ENCODE data around the gene MYL3.

The MYL3 gene

DNA sequence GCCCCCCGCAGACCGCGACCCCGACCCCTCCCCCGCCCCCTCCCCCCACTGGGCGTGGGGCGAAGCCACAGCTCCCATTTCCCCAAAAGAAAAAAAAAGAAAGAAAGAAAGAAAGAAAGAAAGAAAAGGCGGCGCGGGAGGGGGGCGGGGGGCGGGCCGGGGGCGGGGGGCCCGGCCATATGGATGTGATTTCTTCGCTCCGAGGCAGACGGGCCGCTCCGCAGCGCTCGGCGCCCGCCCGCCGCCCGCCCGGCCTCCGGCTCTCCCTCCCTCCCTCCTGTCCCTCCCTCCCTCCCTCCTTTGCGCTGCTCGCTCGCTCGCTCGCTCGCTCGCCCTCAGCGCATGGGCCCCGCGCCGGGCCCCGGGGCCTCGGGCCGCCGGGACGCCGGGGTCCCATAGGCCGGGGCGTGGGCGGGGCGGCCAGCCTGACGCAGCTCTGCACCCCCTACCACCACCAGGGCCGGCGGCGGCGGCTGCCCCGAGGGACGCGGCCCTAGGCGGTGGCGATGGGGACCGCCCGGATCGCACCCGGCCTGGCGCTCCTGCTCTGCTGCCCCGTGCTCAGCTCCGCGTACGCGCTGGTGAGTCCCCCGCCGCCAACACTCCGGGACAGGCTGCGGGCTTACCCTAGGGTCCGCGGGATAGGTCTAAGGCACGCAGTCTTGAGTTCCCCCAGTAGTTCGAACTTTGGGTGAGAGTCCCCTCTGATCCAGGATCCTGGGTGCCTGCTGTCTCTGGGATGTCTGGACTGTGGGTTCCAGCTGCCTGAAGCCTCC is 20.0 kb upstream of the MYL3 start:
- DNase-seq (ENCODE audit: low read depth) = peak; percentile 41

DNA sequence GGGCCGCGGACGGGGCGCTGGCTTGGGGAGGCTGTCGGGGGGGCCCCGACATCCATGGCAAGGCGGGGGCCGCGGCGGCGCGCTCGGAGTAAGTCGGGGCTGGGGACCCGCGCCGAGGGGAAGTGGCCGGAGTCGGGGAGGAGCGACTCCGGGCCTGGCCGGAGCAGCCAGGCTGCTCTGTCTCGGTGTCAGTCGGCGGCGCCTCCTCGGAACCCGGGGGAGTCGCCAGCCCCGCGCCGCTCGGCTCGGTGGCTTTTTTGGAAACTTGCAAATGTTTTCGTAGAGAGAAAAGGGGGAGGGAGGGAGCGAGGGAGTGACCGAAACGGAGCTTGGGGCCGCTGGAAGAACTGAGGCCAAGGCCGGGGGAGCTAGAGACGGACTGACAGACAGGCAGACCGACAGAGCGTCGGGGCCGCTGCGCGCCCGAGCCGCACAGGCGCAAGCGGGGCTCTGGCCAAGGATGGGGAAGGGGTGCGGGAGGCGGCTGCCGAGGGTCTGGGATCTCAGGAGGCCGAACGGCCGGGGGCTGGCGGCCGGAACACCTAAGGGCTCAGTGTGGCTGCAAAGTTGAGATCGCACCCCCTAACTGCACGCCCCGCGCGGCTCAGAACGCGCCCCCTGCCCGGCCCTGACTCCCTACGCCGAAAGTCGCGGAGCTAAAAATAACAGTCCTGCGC is 19.3 kb upstream of the MYL3 start:
- DNase-seq (ENCODE audit: low read depth) = peak; percentile 34

DNA sequence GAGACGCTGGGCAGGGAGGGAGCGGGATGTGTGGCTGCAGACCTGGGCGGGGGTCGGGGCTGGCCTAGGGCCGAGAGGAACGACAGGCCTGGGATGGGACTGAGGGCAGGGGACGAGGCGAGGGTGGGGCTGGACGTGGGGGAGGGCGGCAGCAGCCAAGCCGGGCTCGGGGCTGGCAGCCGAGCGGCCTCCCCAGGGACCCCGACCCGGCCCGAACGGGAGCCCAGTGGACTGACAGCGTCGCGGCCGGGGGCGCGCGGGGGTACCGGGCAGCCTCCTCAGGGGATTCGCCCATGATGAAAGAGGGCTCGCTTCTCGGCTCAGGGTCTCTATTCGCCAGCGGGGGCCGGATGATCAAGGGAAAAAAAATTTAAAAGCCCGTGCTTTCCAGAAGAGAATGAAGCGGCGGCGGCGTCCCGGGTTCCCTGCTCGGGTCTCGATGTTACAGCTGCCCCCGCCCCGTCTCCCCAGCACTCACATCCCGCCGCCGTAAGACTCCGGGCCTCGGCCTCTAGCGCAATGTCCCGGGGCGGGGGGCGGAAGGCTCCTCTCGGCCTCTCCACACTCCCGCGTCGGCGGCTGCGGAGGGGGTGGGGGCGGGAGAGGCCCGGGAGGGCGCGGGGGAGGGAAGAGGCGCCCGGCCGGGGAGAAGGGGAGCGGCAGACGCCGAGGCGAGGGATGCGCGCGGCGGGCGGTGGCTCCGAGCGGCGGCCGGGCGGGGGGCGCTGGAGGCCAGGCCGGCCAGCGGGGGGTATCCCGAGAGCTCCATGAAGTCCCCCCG is 18.5 kb upstream of the MYL3 start:
- peak; percentile 20 for DNase-seq (ENCODE audit: low read depth)

DNA sequence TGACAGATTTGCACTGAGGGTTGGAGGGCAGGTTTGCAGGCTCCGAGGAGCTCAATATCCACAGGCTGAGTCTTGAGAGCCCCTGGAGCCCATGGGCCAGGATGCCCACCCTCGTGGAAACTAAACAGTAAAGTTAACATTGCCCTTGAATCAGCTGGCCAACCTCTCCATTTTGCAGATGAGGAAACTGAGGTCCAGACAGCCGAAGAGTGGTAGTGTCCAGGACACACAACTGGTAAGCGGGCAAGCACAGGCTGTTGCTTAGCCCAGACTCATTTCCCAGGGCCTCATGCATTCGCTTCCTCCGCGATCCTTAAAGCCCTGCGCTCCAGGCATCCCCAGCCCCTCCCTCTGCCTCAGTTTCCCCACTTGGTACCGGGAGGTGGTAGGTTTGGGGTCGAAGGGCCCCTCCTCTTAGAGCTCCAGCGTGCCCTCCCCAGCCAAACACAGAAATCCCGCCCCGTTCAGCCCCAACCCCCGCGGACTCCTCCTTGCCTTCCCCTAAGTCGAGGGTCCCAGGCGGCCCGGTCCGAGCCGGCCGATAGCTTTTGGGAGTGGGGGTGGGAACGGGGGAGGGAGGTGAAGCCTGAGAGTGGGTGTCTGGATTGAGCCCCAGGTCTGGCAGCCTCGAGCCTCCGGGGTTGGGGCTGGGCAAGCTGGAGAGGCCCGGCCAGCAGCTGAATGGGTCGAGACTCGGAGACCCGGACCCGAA is 17.8 kb upstream of the MYL3 start:
- no peak for DNase-seq (ENCODE audit: low read depth)

DNA sequence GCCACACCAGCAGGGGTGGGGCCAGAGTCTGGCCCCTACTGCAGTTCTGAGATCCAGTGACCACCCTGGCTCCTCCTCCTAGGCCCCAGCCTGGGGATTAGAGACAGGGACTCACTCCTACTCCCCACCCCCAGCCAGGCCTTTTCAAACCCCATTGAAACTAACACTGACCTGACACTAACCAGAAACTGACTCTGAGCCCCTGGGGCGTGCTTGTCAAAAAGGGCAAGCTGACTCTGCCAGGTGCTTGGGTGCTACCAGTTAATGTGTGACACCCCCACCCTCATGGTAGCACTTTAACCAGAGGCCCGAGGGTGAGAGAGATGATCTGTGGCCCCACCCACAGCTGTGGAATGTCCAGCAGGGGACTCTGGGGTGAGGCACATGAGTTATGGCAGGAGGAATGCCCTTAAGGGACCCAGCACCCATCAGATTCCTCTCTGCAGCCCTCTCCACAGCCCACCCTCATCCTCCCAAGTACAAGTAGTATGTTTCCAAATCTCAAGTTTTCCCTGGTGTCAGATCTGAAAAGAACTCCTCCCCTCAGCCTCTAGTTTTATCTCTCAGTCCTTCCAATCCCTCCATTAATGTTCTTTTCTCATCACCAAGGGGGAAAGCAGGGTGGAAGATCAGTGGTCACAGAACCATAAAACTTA is 15.7 kb upstream of the MYL3 start:
- DNase-seq (ENCODE audit: low read depth) = peak; percentile 30

DNA sequence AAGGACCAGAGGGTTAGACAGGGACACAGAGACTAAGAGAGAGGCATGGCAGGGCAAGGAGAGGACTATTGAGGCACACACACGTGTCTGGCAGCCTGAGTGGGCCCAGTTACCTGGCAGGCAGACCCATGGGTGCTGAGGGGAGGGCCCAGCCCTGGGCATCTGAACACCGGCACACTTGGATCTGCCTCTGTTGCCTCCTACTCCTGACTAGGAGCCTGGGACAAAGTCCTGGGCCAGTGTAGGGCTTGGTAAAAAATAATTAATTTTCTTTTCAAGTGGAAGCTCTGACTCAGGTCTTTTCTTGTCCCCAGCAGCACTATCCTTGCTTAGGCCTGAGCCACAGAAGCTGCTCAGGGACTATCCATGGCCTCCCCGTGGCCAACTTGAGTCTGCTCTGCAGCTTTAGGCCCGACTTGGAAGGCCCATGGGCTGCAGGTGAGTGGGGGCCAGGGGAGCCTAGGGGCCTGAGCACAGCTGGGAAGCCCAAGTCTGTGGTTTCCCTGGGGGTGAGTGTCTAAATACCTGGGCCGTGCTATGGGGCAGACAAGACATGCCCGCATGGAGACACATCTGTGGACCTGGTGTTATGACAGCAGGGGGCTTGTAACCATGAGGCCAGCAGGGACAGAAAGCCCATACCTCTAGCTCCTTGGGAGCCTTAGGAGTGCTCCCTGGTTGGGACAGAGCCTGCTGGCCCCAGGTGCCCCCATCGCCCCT is 14.3 kb upstream of the MYL3 start, which contains the start of gene PTH1R:
TSS of gene PTH1R (plus strand) at position 316 of the 720 bp plus-strand sequence. CDS start 5,839 bp downstream, outside the sequence.
- no peak for DNase-seq (ENCODE audit: low read depth)

DNA sequence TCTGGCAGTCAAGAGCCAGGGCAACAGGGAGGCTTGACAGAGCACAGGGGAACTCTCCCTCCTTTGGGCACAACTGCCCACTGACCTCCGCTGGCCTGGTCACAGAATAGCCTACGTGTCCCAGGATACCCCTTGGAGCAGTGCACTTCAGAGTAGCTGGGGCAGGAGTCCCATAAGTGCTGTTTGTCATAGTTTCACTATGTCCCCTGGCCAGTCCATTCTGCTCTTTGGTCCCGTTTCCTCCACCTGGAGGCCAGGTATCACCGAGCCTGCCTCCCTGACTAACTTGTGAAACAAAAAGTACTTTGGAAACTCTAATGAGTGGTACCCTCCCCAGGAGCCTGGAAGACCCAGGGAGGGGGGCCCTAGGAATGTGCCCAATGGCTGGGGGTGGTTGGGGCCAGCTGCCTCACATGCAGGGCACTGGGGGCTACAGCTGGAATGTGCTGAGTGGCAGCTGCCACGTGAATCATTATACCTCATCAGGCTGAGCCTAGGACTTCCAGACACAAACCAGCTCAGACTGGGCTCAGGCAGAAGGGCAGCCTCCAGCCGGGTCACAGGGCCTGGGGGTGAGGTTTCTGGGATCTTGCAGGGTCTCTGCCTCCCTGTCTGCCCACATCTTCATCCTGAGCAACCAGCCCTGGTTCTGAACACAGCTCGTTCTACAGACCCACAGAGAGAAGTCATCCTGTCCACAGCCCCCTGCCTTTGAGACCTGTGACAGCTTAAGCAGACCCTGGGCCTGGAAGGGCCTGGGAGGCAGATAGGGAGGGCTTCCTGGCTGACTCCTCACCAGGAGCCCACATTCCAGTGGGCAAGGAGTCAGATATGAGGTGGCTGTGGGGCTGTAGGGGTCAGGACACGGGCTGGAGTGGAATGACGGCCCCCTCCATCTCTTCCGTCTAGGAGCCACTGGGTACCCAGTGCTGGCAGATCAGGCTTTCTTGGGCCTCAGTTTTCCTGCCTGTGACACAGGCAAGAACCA is 13.4 kb upstream of the MYL3 start:
- no peak for DNase-seq (ENCODE audit: low read depth)

DNA sequence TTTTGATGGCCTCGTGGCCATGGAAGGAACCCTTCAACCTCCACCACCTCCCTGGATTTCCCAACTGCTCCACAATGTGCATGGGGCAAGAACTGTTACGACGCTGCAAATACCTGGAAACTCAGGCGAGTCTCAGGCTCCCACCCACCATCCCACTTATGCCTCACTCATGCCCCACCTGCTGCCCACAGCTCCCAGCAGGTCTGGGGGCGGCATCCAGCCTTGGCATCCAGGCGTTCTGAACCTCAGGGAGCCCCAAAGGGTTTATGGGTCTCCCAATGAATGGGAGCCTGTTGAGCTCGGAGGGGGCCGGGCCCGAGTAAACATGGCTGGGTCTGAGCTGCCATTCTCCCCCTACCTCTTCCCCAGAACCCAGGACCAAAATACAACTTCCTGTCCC is 12.3 kb upstream of the MYL3 start:
- no peak for DNase-seq (ENCODE audit: low read depth)

DNA sequence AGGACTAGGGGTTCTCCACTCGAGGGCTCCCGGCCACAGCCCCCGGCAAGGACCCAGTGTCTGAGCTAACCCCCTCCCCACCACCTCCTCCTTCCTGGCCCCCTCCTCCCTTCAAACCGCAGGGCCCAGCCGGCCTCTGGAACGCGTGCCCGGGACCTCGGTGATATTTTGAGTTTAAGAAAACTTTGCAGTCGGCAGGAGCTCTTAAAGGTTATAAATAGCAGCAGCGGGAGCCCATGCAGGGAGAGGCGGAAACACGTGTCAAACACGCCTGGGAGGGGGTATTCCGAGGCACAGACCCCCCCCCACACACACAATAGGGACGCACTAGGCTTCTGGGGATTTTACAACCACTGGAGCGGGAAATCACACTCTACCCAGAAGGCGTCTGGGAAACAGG is 11.2 kb upstream of the MYL3 start:
- DNase-seq (ENCODE audit: low read depth) = no peak

DNA sequence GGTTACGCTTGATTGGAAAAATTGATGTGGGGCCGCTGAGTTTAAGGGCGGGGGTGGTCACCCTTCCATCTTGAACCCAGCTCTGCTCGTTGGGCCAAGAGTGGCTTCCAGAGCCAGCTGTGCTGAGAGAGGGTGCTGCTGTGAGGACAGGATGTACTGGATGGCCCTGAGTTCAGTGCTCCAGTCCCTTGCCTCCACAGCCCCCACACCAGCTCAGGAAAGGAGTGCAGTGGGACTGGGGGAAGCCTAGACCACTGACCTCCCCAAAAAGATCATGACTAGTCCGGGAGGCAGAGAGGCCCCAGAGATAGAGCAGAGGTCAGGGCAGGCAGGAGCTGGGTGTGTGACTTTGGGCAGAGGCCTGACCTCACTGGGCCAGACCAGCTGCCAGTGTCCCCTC is 10.3 kb upstream of the MYL3 start:
- no peak for DNase-seq (ENCODE audit: low read depth)

DNA sequence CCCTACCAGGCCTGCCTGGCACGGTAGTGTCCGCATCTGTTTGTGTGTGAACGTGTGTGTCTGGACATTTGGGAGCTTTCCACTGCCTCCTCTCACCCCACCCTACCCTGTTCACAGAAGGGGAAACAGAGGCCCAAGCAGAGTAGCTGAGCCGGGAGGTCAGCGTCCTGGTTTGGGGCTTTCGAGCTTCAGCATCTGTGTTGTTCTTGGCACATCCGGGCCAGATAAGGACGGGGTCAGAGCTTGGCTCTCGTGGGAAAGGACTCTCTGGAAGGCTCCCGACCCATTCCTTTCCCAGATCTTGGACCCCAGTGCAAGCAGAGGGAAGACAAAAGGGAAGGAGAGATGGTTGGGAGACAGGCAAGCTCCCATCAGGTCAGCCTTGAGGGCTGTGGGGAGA is 8.0 kb upstream of the MYL3 start:
- no peak for DNase-seq (ENCODE audit: low read depth)

DNA sequence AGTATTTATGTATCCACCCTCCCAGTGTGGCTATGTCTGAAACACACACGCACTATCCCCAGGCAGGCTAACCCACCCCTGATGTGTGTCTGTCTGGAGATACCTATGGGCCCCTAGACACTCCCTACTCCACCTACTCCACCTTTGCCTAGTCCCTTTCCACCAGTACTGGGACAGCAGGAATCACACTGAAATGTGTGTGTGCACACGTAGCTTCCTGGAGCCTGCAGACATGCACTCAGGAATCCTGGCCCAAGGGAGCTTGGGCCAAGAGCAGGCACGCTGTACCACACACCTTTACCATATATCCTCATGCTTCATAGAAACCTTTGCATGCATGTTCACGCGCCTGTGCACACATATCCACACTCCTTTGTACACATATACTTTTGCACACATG is 7.4 kb upstream of the MYL3 start:
- no peak for DNase-seq (ENCODE audit: low read depth)

DNA sequence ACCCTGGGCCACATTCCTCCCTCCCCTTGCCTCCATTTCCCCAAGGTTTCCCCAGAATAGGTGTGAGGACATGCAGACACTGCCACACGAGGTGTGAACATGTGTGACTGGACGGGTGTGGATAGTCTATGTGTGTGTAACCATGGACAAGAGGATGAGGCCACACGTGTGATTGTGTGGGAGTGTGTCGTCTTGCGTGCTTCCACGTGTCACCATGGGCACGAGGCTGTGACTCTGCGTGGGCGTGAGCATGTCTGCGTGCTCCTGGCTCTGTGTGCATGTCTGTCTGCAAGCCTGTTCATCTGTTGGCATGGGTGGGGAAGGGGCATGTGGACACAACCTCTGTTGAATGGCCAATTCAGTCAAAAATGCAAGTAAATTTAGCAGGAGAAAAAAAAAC is 6.2 kb upstream of the MYL3 start:
- DNase-seq (ENCODE audit: low read depth) = no peak

DNA sequence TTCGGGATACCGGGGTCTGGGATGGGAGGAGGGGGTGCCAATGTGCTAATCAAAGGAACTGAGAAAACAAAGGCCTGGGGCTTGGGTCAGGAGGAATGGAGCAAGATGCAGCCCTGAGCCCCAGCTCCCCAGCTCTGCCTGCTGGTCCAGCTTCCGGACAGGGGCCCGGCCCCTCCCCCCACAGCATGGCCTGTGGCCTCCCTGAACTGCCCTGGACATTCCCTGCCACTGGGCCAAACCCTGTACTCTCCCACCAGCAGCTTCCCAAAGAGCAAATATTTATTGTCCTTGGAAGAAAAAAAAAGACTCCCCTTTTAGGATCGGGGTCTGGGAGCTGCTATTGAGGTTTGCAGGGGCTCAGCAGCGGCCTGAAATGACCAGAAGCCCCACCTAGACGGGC is 5.7 kb upstream of the MYL3 start:
- DNase-seq (ENCODE audit: low read depth) = no peak

DNA sequence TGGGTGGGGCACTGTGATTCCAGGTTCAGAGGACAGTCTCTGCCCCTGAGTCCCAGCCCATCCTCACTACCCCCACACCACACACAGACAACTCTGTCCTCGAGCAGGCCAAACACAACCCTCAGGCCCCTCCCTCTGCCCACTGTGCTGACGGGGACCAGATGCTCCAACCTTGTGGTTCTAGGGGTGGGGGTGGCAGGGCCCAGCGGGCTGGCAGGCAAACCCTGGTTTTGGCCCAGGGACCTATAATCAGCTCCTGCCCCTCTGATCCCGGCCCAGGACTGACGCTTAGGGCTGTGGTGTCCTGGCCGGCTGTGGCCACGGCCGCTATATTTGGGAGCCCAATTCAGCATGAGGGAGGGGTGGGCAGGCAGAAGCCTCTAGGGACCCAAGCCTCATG is 5.0 kb upstream of the MYL3 start:
- DNase-seq (ENCODE audit: low read depth) = no peak

DNA sequence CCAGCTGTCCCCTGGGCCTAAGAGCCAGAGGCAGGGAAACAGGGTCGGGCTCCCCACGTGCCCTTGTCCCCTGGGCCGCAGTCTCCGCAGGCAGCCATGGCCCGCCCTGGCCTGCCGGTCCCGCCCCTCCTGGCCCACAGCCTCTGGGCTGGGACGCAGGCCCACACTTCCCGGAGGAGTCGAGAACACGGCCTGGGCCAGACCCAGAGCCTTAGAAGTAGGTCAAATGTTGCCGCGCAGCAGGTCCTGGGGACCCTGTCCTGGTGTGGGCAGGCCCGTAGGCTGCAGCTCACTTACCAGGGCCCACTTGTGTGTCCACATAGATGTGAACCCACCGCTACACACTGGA is 4.3 kb upstream of the MYL3 start:
- DNase-seq (ENCODE audit: low read depth) = no peak

DNA sequence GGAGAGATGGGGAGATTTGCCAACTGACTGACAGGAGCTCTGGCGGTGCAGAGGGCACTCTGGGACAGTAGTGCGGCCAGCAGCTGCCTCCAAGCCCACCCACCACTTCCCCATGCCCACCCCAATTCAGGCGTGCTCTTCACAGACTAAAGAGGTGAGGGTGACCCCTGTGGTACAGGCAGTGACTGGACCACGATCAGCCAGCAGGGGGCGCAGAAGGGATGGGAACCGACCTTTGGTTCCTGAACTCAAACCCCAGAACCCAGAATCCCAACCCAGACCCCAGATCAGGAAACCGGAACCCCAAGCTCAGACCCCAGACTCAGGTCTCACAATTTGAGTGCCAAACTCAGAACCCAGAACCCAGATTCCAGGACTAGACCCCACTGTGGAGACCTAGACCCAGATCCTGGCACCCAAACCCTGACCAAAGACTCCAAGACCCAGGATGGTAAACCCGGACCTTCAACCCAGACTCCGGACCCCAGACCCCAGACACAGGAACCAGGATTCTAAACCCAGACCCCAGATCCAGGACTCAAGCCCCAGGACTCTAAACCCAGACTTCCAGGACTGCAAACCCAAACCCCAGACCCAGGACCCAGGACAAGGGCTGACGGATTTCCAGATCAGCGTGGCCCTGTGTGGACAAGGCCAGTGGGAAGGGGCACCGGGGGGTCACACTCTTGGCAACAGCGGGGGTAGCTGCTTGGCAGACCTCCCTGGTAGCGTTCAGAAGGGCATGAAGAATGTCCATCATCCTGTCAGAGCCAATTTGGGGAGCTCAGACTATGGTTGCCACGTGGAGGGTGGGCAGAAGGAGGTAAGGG is 3.7 kb upstream of the MYL3 start:
- DNase-seq (ENCODE audit: low read depth) = peak; percentile 68

DNA sequence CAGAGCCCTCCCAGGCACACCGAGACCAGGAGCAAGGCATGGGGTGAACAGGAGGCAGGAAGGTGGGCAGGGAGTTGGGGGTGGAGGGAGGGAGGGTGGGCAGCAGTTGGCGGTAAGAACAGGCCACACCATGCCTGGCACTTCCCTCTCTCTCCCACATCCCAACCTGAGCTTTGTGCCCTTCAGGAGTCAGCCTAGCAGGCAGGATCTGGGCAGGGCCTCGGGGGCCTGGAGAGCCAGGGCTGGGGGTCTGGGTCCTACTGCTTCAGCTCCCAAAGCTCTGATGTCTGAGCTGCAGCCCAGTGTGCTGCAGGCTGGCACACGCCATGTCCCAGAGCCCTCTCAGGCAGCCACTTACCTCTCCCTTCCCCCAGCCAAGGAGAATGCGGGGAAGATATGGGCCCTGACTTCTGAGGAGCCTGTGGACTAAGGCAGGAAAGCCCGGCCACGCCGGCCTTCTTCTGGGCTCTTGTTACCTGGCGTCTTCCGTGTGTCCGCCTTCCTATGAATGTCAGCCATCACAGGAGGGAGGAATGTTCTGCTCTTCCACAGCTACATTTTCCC is 2.9 kb upstream of the MYL3 start:
- no peak for DNase-seq (ENCODE audit: low read depth)

DNA sequence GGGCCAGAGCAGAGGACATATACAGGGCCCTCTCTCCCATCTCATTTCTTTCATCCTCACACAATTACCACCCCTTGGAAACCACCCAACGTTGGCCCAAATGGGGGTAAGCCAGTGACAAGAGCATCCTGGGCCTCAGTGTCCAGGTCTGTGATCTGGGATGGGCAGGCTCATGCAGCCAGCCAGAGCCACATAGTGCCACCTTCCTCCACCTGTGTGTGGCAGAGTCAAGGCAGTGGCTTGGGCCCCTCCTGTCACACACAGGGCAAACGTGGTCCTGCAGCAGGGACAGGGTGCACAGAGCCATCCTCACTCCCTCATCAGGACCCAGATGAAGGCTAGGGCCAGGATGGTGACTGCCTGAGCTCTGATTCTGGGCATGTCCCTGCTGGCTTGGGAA is 2.3 kb upstream of the MYL3 start:
- no peak for DNase-seq (ENCODE audit: low read depth)

Data from ELR (cell line).